ELF-1 (cell line): ENCODE results near the gene ANKRD44.
"Not testable (repeated sequence)": the region's sequence is repeated elsewhere in the genome, so short reads cannot be mapped to it uniquely, and the experiment has no call there.

Experiments
- DNase-seq: peaks from one replicate; pipeline ENCODE4 v3.0.0-alpha.2; 2016; ENCODE audit warnings: low read depth, low spot score

Gene ANKRD44

DNA sequence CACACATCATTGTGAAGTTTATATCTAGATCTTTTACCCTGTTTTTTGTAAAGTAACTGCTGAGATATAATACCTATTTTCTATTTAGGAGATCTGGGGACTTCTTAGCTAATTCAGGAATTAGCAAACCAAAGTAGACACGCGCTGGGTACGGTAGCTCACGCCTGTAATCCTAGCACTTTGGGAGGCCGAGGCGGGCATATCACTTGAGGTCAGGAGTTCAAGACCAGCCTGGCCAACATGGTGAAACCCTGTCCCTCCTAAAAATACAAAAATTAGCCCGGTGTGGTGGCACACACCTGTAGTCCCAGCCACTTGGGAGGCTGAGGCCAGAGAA, 23.0 kb downstream of the ANKRD44 start:
- DNase-seq = not testable (repeated sequence)

GRCh38 chr2:197286805-197287595, 23.6 kb downstream of the ANKRD44 start:
- DNase-seq = no peak

DNA sequence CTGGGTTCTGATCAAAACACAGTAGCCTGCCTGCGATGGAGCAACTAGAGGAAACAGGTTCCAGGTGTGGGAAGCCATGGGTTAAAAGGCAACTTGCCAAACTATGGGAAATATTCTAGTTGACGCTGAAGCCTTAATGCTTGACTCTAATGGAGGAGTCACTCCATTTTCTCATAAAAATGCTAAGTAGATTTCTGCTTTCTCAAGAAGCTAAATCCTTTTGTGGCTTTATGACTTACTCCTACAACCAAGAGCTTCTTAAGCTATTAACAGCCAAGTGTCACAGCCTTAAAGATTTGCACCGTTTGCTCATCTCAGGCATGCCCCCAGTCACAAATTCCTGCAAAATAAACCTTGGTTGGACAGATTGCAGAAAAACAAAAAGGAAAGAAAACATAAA, 25.2 kb downstream of the ANKRD44 start:
- DNase-seq = no peak

- no peak for DNase-seq
Measured at GRCh38 chr2:197284956-197285355, 25.6 kb downstream of the ANKRD44 start.

DNA sequence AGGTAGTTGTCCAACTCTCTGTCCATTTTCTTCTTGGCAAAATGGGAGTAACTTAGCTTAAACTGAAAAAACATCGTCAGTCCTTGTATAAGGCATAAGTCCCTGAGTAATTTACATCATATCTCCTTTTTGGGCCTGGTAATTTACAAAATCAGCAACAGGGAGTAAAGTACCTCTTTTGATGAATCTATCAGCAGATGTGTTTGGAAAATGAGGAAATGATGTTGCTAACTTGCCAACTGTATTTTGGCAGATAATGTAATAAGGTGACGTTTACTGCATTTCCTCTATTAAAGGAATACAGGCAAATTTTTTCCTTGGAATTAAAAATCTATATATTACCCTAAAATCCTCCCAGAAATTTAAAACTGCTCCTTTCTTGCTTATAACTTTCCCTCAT, 29.2 kb downstream of the ANKRD44 start:
- DNase-seq = no peak

- DNase-seq = no peak
Measured at GRCh38 chr2:197280015-197280702, 30.4 kb downstream of the ANKRD44 start.

GRCh38 chr2:197278799-197279763, 31.5 kb downstream of the ANKRD44 start:
- DNase-seq = no peak

- no peak for DNase-seq
Measured at GRCh38 chr2:197277794-197278193, 32.8 kb downstream of the ANKRD44 start.

- no peak for DNase-seq
Measured at GRCh38 chr2:197276156-197276555, 34.4 kb downstream of the ANKRD44 start.

GRCh38 chr2:197274937-197275336, 35.6 kb downstream of the ANKRD44 start:
- DNase-seq = no peak

DNA sequence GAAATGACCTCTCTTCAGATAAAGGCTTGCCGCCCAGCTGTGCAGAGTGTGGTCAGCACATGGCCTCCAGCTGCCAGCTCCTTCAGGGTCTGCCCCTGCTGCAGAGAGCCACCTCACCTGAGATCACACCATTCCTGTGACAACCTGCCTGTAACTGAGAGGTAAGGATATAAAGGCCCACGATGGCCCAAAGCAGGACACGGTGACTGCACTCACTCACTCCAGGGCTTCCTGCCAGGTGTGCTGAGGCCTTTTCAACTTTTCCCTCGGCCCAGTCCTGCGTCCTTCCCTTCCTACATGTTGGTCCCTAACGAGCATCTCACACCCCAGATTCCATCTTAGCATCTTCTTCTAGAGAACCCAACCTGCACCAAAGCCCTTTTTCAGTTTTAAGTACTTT, 36.2 kb downstream of the ANKRD44 start:
- DNase-seq = no peak

DNA sequence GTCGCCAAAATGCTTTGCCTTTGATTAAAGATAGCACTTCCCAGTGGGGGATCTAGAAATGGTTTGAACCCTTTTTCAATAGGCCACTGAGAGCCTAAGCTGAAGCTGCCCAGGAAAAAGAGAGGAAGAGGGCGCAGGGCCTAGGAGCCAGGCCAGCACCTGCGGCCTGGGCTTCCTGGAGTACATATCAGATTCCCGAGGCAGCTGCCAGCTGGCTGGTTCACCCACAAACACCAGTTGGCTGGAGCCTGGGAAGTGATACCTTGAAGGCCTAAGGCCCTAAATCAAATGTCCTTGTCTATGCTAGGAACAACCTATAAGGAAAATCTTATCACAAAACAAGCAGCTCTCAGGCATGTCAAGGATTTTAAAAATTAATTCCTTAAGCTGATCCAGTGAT, 37.1 kb downstream of the ANKRD44 start:
- DNase-seq = no peak

DNA sequence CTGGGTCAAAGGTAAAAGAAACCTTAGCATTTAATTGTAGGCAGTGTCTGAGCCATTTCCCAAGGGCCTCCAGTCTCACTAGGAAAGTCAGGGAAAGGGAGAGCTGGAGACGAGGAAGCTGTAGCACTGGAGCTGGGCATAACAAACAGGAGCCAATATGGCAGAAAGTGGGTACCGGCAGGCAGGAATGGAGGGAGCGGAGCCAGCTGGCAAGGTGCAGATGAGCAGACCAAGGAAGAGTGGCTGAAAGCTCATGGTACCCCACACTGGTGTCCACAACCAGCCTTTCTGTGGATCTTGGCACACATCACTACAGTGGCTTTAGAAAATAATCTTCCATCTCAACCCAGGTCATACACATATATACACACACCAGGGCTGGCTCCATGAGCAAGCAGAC, 40.0 kb downstream of the ANKRD44 start:
- DNase-seq = no peak

DNA sequence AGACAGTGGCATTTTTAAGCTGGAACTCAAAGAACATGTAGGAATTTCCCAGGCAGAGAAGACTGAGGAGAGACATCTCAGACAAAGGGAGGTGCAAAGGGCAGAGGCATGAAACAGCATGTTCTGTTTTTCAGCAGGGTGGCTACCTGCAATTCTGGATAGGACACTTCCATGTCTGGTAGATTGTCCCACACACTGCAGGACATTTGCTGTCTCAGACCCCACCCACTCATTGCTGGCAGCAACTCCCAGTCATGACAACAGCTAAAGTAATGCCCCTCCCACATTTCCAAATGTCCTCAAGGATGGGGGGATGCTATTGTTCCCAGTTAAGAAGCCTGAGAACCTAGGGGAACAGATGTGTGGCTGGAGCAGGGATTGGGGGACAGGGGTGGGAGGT, 40.8 kb downstream of the ANKRD44 start:
- no peak for DNase-seq

- no peak for DNase-seq
Measured at GRCh38 chr2:197268786-197269584, 41.6 kb downstream of the ANKRD44 start.

DNA sequence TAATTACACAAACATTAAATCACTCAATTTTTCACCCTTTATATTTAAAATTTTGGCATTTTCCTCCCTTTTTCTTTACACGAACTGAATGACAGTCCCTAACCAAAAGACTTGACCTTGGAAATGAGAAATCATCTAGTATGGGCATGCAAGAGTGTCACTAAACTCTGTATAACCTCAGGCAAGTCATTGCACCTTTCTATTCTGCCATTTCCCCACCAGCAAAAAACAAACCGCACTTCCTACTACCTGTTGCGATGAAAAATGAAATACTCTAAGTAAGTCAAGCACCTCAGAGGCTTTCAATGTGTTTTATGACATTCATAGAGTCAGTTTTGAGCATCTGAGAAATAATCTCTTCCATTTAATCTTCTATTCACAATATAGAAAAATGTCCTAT, 44.1 kb downstream of the ANKRD44 start:
- DNase-seq = no peak

DNA sequence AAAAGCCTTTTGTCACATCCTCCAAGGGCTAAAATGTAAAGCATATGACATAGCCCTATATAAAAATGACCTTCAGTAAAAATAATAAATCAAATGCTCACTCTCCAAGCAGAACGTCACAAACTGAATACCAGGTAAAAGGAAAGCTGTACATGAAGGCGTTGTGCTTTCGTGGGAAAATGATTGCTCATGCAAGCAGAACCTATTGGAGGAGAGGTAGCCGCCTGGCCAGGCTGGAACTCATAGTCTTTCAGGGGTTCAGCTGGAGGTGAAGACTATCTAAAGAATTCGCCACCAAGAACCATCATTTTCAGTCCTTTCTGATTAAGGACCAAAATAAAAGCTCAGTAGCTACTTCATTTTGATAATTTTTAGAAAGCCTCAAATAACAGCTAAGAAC, 44.7 kb downstream of the ANKRD44 start:
- no peak for DNase-seq

- no peak for DNase-seq
Measured at GRCh38 chr2:197265036-197265435, 45.5 kb downstream of the ANKRD44 start.

DNA sequence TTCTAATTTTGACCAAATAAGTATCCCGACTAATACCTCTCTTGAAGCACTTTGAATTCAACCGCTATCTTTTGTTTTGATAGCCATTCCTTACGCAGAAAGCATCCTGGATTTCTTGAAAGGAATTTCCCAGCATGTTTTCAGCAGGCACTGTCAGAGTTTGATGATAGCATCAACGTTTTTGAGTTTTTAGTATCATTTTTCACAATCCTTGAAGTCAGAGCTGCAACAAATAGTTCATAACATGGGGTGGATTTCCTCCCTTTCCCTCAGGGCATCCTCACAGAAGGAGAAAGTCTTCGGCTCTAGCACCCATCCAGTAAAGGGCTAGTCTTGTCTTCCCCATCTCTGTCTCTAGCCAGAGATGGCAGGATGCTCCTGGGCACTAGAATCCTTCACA, 46.2 kb downstream of the ANKRD44 start:
- DNase-seq = no peak

DNA sequence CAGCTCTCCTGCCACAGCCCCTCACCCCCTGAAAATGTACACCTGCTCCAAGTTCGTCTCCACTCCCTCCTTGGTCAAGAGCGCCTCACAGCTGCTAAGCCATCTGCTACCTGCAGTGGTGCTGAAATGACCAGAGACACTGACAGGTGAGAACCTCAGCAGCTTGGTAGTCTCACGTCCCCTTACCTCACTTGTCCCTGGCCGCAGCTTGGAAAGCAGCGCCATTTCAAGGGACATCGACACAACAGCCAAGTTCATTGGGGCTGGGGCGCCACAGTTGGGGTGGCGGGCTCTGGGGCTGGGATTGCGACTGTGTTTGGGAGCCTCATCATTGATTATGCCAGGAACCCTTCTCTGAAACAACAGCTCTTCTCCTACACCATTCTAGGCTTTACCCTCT, 47.5 kb downstream of the ANKRD44 start:
- no peak for DNase-seq

- DNase-seq = no peak
Measured at GRCh38 chr2:197261808-197262226, 48.8 kb downstream of the ANKRD44 start.
